Neural progenitor cell (in vitro differentiated cells): ENCODE measurements around the gene FYN.

Experiments used
- CTCF ChIP-seq: fragments of 200-600 bp; sonication (generic); IDR thresholded peaks from 2 replicates; pipeline ENCODE4 v1.5.1; 2017; ENCODE audit warnings: antibody characterized with exemption, mild to moderate bottlenecking
- EZH2phosphoT487 ChIP-seq: fragments of 200-600 bp; sonication (generic); IDR thresholded peaks from 2 replicates; pipeline ENCODE4 v1.6.1; 2017; ENCODE audit warnings: antibody characterized with exemption

- TF ChIP-seq EZH2phosphoT487 (no peak), CTCF (no peak)
These were observed 12.2 kb upstream of the FYN start for GRCh38 chr6:111885373-111886027.
